ENCODE data around the gene PIGU.

PIGU gene

DNA sequence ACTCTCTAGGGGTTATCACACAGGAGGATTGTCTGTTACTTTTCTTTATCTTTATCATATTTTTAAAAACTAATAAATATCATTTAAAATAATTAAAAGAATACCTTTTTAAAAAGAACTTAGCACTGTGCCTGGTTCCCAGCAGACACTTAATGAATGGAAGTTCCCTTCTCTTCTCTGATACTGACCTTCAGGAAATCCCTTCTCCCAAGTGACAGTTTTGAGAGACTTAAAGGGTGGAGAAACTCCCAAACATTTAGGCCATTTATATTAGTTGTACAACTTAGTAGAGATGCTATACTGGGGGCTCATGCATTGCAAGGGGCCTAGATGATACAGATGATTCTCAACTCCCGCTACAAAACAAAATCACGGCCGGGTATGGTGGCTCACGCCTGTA lies 99.8 kb downstream of the PIGU start:
- DNase-seq (ENCODE audit: low read depth) = no peak

DNA sequence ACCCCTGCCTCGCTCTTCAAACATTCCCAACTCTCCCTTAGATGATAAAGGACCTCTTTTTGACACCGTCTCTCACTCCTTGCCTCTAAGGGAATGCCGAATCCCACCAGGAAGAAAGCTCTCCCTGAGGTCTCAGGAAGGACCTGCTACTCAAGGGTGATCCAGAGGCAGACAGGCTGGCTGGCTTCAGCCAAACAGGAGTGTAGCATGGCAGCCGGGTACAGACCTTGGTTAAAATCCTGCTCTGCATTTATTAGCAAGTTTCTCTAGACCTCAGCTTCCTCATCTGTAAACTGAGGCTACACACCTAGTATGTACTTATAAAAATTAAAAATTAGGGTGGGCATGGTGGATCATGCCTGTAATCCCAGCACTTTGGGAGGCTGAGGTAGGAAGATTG lies 101.1 kb downstream of the PIGU start:
- no peak for DNase-seq (ENCODE audit: low read depth)

DNA sequence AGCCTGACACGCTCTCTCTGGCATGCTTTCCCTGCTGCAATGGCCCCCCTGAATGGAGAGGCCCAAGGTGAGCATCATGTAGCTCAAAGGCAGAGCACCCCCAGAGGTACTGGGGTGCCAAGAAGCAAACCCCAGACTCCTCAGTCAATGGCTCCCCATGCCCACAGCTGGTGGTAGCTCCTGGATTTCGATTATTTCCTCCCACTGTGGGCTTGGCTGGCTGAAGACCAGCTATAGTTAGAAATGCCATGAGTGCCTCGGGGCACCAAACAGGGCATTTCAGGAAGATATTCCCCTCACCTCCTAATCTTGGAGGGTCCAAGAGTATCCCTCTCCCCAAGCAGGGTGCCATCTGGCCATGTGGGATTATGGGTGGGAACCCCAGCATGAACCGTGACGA lies 101.6 kb downstream of the PIGU start:
- DNase-seq (ENCODE audit: low read depth) = no peak

DNA sequence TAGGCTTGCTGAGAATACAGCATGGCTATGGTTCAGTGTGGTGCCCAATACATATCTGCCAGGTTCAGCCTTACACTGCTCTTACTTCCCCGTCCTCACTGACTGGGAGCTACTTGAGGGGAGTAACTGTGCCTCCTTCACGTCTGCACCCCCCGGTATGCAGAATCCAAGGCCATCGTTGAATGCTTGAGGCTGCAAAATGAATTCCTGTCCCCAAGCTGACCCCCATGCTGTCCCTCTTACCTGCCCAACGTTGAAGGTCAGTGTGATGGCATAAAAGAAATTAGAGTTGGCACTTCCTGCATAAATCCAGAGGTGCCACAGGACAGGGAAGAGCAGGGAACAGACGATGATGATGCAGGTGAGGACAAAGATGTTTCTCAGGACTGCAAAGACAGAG lies 102.0 kb downstream of the PIGU start:
- DNase-seq (ENCODE audit: low read depth) = no peak

DNA sequence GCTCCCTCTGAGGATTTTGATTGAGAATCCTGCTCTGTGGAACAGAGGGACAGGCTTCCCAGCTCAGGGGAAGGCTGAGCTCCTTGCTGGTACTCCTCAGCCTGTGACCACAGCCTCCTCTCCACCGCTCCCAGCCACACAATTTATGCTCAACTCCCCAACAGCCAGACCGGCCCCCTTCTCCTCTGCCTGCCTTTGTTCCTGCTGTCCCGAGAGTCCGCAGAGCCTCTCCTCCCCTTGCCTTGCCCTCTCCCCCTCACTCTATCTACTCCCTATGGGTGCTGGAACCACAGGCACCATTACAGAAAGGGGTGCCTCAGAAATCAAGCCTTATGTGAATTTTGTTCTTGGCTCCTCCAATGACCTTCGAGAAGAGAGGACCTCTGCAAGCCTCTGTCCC lies 102.5 kb downstream of the PIGU start:
- DNase-seq (ENCODE audit: low read depth) = no peak

DNA sequence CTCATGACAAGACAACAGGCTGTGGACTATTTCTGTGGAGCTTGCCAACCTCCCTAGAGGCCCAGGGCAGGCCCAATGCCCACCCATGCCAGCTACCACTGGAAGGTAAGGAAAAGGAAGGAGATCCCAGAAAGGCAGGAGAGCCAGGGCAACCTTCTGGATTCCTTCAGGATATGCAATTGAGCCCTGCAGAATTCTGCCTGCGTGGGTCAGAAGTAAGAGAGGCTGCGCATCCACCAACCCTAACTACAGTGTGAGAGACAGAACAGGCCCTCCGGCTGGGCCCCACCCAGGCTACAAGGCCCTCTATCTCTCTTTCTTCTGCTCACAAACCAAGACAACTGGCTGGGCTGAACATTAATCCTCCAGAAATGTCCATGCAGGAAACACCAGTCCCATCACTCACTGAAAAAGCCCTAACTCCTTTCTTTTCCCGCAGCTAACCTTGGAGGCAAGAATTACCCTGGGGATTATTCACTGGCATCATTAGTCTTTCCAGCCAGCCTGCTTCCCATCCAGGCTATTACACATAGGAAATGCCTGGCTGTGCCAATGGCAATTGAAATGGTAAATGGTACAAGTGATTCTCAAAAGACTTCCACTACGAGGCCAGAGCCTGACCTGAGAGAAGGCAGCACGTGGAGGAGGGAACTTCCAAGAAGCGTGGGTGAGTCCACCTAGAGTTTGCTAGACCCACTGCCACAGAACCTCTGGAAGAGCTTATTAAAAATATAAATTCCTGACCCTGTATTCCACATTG lies 103.2 kb downstream of the PIGU start:
- no peak for DNase-seq (ENCODE audit: low read depth)

DNA sequence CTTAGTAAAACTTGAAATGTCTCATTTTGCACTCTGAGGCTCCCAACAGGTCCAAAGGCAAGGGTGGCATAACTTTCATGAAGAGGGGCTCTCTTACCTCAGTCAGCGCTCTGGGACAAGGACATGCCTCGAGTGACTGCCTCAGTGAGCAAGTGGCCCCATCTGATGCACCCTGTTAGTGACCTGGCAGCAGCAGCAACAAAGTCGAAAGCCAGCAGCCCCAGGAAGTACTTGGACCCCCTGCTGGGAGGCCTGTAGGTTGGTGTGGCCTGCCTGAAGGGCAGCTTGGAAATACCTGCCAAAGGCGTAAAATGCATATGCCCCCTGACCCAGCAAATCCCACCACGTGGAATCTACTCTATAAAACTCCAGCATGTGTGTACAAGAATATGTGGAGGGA lies 105.1 kb downstream of the PIGU start:
- no peak for DNase-seq (ENCODE audit: low read depth)

DNA sequence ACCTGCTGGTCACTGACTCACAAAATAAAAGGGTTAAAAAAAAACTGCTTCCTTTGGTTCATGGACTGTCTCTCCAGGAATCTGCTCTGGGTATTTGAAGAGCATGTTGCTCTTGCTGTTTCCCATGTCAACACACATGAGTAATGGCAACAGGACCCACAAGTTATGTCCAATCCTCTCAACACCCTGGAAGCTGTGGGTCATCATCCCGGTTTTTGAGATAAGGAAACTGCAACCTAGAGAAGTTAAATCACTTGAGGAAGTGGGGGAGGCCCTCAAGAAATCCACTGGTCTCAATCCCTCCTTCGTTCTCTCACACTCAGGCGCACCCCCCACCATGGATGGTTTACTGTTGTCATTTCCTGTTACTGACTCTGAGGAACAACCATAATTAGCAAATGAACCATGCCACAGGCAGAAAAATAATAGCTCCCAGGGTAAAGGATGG lies 106.0 kb downstream of the PIGU start:
- DNase-seq (ENCODE audit: low read depth) = no peak

DNA sequence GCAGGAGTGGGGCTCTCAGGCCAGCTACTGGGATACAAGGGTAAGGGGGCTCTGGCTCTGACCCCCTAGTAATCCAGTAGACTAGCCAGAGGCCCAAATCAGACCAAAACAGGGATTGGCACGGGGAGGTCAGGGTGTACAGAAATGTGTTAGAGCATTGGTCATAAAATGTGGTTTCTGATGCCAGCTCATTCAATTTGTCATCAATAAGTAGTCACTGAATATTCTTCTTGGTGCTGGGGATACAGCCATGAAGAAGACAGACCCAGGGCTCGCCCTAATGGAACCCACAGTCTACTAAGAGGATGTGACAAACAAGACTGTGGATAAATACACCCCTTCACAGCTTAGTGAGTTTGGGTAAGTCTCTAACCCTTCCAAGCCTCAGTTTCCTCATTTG lies 107.3 kb downstream of the PIGU start:
- no peak for DNase-seq (ENCODE audit: low read depth)

DNA sequence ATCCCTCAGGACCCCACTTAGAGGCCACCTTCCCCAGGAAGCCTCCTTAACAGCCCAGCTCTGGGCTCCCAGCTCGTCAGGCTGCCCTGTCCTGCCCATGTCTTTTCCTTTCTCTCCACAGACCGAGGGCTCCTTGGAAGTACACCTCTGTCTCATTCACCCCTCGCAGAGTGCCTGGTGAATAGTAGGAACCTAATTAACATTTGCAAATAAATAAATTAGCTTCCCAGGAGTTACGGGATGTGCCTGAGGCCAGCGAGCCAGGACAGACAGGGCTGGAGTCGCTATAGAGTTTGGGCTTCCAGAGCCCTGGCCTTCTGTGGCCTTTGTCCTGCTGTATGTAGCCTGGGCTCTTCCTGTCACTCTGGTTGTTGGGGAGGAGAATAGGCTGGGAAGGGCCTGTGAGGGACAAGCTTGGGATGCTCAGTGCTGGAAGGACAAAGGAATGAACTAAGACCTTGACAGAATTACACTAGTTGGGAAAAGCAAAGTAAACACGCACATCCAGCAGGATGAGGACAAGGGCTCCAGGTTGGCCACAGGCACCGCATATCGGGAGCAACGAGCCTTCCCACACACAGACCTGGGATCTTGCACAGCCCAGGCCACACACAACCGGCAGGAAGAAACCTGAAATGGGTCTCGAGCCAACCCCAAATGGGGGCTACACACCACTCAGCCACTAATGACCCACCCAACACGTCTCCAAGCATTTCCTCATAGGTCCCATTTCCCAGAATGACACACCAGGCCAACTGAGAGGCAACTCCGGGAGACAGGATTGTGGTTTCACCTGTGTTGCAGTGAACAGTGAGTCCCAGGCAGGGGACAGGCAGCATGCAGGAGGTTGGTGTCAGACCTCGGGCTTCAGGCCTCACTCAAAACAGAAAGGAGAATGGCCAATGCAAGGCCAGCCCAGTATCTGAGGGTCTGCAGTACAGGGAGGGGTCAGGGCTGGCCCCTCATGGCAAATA lies 108.7 kb downstream of the PIGU start:
- DNase-seq (ENCODE audit: low read depth) = no peak

DNA sequence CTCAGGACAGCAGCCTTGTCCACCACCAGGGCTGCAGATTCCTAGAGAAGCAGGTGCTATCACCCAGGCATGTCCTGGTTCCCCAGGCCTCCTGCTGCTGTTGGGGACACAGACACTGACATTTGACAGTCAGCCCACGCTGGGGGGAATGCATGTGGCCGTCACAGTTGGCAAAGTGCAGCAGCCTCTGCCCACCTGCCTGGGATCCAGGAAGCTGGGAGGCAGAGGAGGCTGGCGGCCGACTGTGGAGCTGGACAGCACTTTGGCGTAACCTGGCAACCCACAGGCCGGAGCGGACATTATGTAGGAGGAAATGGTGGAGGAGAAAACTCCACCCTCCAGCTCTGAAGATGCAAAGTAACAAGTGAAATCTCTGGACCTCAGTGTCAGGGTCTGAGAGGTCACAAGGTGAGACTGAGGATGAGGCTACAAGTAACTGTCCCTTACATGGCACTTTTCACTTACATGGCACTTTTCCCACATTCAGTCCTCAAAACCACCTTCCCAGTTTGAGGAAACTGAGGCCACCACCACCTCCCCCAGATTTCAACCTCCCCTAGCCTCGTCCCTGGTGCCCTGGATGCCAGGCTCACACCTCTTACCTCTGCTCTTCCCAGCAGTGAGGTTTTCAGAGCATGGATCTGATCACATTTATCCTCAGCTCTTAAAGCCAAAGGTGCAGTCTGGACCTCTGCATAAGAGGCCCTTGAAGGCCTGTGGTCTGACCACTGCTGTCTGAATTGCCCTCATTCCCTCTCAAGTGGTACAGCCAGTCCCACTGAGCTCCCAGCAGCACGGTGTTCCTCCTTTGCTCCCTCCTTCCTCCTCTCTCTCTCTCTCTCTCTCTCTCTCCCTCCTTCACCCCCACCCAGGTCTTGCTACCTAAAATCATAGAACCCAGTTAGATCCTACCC lies 109.7 kb downstream of the PIGU start:
- DNase-seq (ENCODE audit: low read depth) = no peak

DNA sequence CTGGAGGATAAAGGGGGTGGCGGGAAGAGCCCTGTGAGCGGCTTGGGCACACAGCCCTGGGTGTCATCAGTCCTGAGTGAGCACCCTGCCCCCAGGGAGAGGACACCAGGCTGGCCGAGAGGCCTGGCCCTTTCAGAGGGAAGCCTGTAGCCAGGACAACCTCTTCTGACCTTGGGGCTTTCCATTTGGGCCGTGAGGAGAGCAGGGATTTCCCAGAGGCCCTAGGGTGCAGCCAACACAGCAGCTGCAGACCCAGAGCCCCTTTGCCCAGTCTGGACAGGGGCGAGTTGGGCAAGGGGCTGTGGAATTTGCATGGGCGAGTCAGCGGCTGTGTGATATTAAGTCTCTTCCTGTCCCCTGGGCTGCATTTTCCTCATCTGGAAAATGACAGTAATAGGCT lies 112.1 kb downstream of the PIGU start:
- no peak for DNase-seq (ENCODE audit: low read depth)

DNA sequence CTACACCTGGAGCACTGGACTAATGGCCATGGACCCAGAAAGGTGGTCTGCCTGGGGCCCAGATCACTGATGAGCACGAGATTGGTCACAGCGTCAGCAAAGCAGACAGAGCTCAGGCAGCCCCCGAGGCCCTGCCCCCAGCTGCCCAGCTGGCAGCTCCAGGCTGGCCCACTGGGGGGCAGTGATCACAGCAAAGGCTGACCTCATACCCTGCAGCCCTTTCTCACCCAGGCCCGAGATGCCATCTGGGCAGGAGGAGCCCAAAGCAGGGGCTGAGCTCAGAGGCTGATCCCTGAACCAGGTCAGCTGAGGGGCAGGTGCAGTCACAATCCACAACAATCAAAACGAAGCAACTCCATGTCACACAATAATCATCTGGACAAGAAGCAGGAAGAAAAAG lies 114.3 kb downstream of the PIGU start:
- DNase-seq (ENCODE audit: low read depth) = no peak

DNA sequence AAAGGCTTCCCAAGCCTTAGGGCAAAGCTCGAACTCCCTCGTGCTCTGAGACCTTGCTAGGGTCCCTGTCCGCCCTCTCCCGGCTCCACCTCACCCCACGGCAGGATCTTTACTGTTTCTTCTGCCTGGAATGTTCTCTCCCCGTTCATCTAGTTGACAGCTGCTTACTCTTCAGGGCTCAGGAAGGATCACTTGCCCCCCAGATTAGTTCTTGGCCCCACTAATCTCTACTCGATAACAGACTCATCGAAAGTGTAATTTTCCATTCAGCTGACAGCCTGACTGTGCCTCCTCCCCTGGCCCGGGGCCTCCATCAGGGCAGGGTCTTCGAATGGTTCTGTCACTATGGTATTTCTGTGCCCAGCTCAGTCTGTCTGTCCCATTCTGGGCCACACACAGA lies 115.2 kb downstream of the PIGU start:
- DNase-seq (ENCODE audit: low read depth) = no peak

DNA sequence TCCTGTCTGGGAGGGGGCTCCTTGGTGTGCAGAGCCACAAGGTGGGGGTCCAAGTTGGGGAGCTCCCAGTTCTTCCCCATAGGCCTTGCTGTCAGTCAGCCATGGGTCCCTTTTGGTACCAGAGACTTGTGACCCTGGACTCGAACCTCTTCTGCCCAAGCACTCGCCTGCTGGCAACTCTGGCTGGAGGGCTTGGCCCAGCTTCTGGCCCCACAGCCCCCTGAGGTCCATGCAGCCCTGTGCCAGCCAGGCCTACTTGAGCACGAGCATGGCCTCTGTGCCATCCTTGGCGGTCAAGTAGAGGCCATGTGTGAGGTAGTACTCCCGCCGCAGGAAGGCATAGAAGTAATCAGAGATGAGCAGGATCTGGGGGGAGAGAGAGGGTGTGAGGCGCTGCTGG lies 116.3 kb downstream of the PIGU start:
- no peak for DNase-seq (ENCODE audit: low read depth)

DNA sequence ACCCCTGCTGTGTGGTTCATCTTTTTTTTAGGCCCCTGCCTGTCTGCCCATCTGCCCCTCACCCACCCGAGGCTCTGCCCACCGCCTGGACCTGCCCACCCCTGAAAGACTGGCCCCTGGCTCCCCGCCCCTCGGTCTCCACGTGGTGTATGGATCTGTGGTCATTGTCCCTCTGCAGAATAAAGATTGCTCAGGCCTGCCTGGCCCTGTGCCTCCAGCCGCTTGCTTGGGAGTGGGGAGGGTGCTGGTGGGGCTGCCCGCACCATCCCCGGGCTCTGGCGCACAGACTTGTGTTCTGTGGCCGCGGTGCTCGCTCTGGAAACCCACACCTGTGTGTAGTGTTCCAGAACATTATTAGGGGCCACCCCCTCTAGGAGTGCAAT lies 116.8 kb downstream of the PIGU start:
- no peak for DNase-seq (ENCODE audit: low read depth)

DNA sequence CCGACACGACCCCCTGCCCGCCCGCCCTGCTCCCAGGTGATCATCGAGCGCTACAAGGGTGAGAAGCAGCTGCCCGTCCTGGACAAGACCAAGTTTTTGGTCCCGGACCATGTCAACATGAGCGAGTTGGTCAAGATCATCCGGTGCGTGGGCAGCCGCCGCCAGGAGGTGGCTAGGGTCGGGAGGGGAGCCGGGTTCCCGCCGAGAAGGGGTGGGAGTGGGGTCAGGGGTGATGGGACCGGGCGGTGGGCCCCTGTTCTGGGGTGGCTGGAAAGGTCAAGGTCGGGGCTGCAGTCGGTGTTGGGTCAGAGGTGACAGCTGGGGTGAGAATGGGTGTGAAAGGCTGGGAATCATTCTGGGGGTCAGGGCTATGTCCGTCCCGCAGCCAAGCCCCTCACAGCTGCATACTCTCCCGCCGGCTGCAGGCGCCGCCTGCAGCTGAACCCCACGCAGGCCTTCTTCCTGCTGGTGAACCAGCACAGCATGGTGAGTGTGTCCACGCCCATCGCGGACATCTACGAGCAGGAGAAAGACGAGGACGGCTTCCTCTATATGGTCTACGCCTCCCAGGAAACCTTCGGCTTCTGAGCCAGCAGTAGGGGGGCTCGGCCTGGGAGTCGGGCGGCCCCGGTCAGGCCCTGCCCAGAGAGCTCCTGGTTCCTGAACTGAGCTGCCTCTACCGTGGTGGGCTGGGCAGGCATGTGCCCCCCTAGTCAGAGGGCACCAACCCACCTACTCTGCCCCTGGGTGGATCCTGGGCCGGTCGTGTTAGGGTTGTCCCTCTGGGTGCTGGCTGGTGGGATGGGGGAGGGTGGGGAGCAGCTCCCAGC lies 117.4 kb downstream of the PIGU start:
- DNase-seq (ENCODE audit: low read depth) = no peak

DNA sequence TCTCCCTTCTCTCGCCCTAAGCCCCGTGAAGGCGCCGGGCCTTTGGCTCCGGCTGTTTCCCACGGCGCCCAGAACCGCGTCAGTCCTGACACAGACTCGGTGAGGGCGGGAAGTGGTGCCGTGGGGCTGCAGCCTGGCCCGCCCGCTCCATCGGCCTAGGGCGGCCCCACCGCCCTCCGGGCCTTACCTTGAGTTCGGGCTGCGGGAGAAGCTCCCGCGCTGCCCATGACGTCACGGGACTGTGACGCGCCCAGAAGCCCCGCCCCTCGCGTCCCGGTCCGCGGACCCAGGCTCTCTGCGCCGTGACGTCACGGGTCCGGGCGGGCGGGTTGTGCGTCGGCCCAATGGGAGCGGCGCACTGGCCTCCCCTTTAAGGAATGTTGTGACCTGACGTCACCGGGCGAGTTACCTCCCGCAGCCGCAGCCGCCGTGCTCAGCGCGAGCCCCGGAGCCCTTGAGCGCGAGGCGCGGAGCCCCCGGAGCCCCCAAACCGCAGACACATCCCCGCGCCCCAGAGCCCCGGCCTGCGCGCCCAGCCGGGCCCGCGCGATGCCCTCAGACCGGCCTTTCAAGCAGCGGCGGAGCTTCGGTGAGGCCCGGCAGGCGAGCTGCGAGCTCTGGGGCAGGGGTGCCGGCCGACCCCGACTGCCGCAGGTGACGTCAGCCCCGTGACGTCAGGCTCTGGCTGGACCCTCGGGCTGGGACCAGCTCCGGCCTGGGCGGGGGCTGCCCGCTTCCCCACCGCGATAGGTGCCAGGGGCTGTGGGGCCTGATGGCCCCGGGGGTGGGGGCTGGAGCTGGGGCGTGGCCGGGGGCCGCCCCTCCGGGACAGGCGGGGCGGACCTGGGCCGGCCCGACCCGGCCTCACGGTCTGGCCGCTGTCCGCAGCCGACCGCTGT lies 118.3 kb downstream of the PIGU start, which contains the start of gene MAP1LC3A:
TSS of gene MAP1LC3A (plus strand) at position 399 of the 899 bp plus-strand sequence. CDS start at position 550, 151 bp downstream.
- peak; percentile 89 for DNase-seq (ENCODE audit: low read depth)

DNA sequence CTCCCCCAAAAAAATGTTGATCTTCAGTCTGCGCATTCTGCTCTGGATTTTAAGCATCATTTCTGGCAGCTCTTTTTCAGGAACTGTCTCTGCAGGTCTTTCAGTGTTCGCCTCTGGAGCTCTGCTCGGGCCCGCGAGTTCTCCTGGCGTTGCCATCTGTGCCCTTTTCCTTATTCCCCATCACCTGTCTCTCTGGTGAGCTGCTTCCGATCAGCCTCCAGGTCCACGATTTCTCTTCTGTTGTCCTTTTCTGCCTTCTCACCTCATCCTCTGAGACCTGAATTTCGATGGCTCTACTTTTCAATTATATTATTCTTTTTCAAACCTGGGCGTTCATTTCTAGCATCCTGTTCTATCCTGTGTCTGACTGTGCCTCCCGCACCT lies 119.0 kb downstream of the PIGU start:
- DNase-seq (ENCODE audit: low read depth) = no peak

DNA sequence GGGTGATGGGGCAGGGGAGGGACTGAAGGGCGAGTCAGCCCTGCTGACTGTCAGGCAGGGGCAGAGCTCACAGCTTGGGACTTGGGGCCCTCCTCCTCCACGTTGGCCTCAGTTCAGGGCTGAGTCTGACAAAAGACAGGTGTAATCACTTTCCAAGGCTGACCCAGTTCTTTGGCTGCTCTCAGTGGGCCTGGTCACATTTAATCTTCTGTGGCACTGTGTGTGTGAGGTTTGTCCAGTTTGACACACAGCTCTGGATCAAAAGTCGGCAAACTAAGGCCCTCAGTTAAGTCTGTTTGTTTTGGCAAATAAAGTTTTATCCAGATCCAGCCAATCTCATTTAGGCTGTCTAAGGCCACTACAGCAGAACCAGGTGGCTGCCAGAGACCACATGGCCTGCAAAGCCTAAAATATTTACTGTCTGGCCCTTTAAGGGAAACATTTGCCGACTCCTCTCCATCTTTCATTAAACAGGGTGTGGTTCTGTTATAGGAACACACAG lies 123.5 kb downstream of the PIGU start:
- DNase-seq (ENCODE audit: low read depth) = no peak

Measured in stimulated activated CD8-positive, alpha-beta memory T cell treated with anti-CD3 and anti-CD28 coated beads, Interleukin-7, amount 100 ng/mL, for 24 hours (primary cell).